ENCODE measurements around the gene LONRF3.
"Not testable (repeated sequence)": the region's sequence is repeated elsewhere in the genome, so short reads cannot be mapped to it uniquely, and the experiment has no call there.

Gene LONRF3

DNA sequence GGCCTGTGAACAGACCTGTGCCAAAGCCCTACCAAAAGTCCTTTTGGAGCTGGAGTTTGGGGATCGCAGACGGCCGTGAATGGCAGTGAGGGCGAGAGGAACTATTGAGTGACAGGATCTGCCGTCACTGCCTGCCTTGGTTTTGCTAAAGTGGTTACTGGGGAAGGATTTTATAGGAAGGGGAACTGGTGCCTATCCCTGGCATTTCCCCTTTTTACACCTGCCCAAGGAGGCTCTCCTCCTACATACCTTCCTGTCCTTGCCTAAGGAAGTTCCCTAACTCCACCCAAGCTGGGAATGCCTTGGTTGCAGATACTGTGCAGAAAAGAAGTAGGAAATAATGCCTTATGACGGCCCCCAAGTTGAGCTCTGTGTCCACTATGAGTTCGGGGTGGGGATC is 14.5 kb downstream of the LONRF3 start:
- no peak for DNase-seq (ENCODE audit: low read depth)

GRCh38 chrX:118989886-118990285 is 15.5 kb downstream of the LONRF3 start:
- DNase-seq (ENCODE audit: low read depth) = no peak

DNA sequence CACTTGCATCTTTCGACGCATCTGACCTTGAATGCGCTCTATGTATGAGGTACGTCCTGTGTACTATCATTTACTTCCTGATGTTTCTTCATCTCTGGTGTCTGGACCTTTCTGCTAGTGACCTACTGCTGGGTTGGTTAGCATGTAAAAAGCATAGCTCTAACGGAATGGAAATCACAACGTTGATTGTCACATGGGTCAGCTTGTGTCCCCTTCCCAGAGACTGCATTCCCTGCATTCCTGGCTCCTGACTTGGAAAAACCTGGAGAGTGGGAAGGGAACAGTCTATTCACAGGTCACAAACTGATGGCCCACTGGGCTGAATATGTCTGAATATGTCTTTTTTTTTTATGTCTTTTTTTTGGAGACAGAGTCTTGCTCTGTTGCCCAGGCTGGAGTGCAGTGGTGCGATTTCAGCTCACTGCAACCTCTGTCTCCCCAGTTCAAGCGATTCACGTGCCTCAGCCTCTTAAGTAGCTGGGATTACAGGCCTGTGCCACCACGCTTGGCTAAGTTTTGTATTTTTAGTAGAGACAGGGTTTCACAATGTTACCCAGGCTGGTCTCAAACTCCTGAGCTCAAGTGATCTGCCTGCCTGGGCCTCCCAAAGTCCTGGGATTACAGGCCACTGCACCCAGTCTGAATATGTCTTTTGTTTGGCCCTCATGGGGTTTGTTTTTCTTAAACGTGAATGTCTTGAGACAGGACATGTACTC is 16.3 kb downstream of the LONRF3 start:
- no peak for DNase-seq (ENCODE audit: low read depth)

- DNase-seq (ENCODE audit: low read depth) = not testable (repeated sequence)
These were observed 18.2 kb downstream of the LONRF3 start for GRCh38 chrX:118992441-118993121.

DNA sequence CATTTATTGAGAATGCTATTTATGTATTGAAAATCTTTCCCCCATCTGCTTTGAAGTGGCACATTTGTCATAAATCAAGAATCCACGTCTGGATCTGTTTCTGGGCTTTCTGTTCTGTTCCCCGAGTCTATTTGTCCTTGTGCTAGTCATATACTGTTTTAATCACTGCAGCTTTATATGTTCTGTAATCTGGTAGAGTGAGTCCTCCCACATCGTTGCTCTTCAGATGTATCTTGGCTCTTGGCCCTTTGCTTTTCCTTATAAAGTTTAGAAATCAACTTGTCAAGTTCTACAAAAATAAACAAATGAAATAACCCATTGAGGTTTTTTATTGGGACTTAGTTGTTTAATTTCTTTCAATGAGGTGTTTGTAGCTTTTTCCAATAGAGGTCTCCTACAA is 29.0 kb downstream of the LONRF3 start:
- DNase-seq (ENCODE audit: low read depth) = no peak

DNA sequence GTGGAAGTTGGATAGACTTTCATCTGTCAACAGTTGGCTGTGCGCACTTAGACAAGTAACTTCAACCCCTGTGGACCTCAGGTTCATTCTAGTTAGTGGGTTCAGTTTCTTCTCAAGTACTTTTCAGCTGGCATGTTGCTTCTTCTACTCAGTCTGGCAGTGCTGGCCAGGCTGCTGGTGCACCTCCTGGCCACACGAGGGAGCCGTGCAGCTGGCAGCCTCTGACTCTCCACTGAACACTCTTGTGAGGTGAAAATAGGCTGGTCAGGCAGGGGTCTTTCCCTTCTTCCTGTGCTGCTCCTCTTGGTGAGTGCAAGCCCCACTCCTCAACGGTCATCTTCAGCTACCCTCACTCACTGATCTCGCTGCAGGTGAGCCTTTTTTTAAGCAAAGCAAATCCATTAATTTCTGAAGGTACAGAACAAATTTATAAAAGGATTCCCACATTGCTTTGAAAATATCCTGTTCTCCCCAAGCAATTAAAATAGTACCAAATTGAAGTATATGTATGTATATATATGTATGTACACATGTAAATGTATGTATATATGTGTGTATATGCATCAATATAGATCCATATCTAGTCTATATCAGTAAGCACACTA is 30.6 kb downstream of the LONRF3 start:
- peak; percentile 7 for DNase-seq (ENCODE audit: low read depth)

DNA sequence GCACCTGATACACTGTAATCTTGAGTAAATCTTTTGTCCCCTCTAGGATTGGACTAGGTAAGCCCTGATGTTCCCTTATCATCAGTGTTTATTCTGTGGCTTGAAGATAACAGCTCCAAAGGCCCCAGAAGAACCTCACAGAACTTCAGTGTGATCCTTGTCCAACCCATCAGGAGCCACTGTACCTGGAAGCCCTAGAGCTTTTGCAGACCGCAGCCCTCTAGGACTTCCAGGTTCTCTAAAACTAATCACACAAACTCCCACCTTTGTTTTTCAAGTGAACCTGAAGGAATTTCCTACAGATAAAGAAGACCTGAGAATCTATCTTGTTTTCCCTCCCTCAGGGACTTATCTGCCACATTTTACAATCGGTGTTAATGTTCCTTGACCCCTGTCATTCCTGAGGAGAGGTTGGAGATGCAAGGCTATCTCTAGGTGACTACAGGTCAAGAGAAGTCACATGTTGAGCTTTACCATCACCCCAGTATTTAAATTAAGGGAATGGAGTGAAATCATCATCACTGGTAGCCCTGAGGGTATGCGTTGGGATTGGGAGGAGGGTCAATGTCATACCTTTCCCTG is 32.9 kb downstream of the LONRF3 start:
- DNase-seq (ENCODE audit: low read depth) = no peak

GRCh38 chrX:119008110-119008744 is 33.8 kb downstream of the LONRF3 start:
- peak; percentile 5 for DNase-seq (ENCODE audit: low read depth)

GRCh38 chrX:119009071-119009470 is 34.7 kb downstream of the LONRF3 start:
- DNase-seq (ENCODE audit: low read depth) = no peak

GRCh38 chrX:119010491-119010890 is 36.1 kb downstream of the LONRF3 start:
- no peak for DNase-seq (ENCODE audit: low read depth)

- no peak for DNase-seq (ENCODE audit: low read depth)
These were observed 38.7 kb downstream of the LONRF3 start for GRCh38 chrX:119013164-119013563.

GRCh38 chrX:119015407-119016237 is 41.2 kb downstream of the LONRF3 start:
- DNase-seq (ENCODE audit: low read depth) = peak; percentile 48

GRCh38 chrX:119017077-119017476 is 42.7 kb downstream of the LONRF3 start:
- no peak for DNase-seq (ENCODE audit: low read depth)

GRCh38 chrX:119025900-119026299 is 51.5 kb downstream of the LONRF3 start:
- no peak for DNase-seq (ENCODE audit: low read depth)

DNA sequence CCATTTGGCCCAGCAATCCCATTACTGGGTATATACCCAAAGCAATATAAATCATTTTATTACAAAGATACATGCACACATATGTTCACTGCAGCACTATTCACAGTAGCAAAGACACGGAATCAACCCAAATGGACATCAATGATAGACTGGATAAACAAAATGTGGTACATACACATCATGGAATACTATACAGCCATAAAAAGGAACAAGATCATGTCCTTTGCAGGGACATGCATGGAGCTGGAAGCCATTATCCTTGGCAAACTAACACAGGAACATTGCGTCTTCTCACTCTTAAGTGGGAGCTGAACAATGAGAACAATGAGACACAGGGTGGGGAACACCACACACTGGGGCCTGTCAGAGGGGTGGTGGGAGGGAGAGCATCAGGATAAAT is 51.9 kb downstream of the LONRF3 start:
- DNase-seq (ENCODE audit: low read depth) = not testable (repeated sequence)

GRCh38 chrX:119027960-119028732 is 53.7 kb downstream of the LONRF3 start:
- not testable (repeated sequence) for DNase-seq (ENCODE audit: low read depth)

DNA sequence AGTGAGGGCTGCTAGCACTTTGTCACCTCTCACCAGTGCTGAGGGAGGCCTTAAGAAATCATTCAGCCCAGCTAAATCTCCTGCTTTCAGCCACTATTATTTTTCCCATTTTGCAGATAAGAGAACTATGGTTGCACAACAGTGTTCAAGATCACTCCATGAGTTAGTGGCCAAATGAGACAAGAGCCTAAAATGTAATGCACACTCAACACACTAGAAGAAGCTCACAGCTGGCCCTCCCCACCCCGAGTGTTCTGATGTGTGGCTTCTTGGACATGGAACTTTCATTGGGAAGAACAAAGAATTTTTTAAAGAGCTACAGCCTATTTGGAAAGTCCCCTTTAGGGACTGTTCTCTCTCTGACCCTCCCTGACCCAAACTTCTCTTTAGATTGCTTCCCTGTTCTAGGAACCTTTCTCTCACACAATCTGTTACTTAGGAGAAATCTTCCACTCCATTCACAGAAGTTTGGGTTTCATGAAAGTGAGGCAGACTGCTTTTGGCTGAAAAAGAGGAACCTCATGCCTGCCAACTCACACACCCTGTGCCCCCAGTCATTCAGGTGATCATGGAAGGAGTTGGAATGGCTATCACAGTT is 54.4 kb downstream of the LONRF3 start:
- no peak for DNase-seq (ENCODE audit: low read depth)

GRCh38 chrX:119029656-119030055 is 55.2 kb downstream of the LONRF3 start:
- DNase-seq (ENCODE audit: low read depth) = not testable (repeated sequence)

DNA sequence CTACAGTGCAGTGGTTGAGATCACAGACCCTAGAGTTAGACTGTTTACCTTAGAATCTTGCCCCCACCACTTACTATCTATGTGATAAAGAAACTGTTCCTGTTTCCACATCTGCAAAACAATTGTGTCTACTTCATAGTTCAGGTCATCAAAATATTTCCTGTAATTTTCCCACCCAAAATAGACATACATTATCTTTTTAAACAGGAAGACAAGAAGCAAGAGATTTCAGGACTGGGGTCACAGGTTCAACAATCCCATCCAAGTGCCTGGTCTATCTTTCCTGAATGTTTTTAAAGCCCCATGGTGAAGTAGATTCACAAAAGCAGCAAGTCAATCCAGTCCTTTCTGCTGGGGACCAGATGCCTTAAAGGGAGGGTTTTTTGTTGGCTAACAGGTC is 56.6 kb downstream of the LONRF3 start:
- no peak for DNase-seq (ENCODE audit: low read depth)

All from GM04504 (cell line).